ENCODE data around the gene CLEC4E.
"Not testable (repeated sequence)": the region's sequence is repeated elsewhere in the genome, so short reads cannot be mapped to it uniquely, and the experiment has no call there.

Gene CLEC4E

GRCh38 chr12:8540831-8541230, at the start of gene CLEC4E:
CLEC4E (minus strand) TSS chr12:8540905; CDS start chr12:8540797, 108 bp downstream.
- not testable (repeated sequence) for DNase-seq (ENCODE audit: low read depth)

- no peak for DNase-seq (ENCODE audit: low read depth)
These were observed 49.0 kb upstream of the CLEC4E start for GRCh38 chr12:8589679-8590078.

GRCh38 chr12:8584478-8584877, 43.8 kb upstream of the CLEC4E start:
- not testable (repeated sequence) for DNase-seq (ENCODE audit: low read depth)

- DNase-seq (ENCODE audit: low read depth): no peak
These were observed 43.3 kb upstream of the CLEC4E start for GRCh38 chr12:8584004-8584403.

GRCh38 chr12:8581098-8581784, 40.5 kb upstream of the CLEC4E start:
- no peak for DNase-seq (ENCODE audit: low read depth)

- no peak for DNase-seq (ENCODE audit: low read depth)
These were observed 37.2 kb upstream of the CLEC4E start for GRCh38 chr12:8577879-8578278.

- no peak for DNase-seq (ENCODE audit: low read depth)
These were observed 31.8 kb upstream of the CLEC4E start for GRCh38 chr12:8572507-8572906.

GRCh38 chr12:8566525-8566924, 25.8 kb upstream of the CLEC4E start:
- no peak for DNase-seq (ENCODE audit: low read depth)

- DNase-seq (ENCODE audit: low read depth): not testable (repeated sequence)
These were observed 25.3 kb upstream of the CLEC4E start for GRCh38 chr12:8566052-8566451.

GRCh38 chr12:8564656-8565055, 24.0 kb upstream of the CLEC4E start:
- no peak for DNase-seq (ENCODE audit: low read depth)

- no peak for DNase-seq (ENCODE audit: low read depth)
These were observed 22.7 kb upstream of the CLEC4E start for GRCh38 chr12:8563356-8563755.

- DNase-seq (ENCODE audit: low read depth): no peak
These were observed 21.6 kb upstream of the CLEC4E start for GRCh38 chr12:8562310-8562709.

GRCh38 chr12:8561011-8561410, 20.3 kb upstream of the CLEC4E start:
- DNase-seq (ENCODE audit: low read depth): no peak

GRCh38 chr12:8559676-8560075, 19.0 kb upstream of the CLEC4E start:
- no peak for DNase-seq (ENCODE audit: low read depth)

- DNase-seq (ENCODE audit: low read depth): no peak
These were observed 15.9 kb upstream of the CLEC4E start for GRCh38 chr12:8556531-8557097.

- DNase-seq (ENCODE audit: low read depth): peak; percentile 46
These were observed 13.9 kb upstream of the CLEC4E start for GRCh38 chr12:8554451-8555195.

- DNase-seq (ENCODE audit: low read depth): no peak
These were observed 12.5 kb upstream of the CLEC4E start for GRCh38 chr12:8553088-8553627.

- DNase-seq (ENCODE audit: low read depth): no peak
These were observed 8.7 kb upstream of the CLEC4E start for GRCh38 chr12:8549381-8549780.

GRCh38 chr12:8548192-8548591, 7.5 kb upstream of the CLEC4E start:
- no peak for DNase-seq (ENCODE audit: low read depth)

GRCh38 chr12:8547645-8548044, 6.9 kb upstream of the CLEC4E start:
- no peak for DNase-seq (ENCODE audit: low read depth)

- DNase-seq (ENCODE audit: low read depth): no peak
These were observed 5.9 kb upstream of the CLEC4E start for GRCh38 chr12:8546591-8546990.

- peak; percentile 63 for DNase-seq (ENCODE audit: low read depth)
These were observed 3.6 kb upstream of the CLEC4E start for GRCh38 chr12:8544295-8544694.

GRCh38 chr12:8541562-8541961, 857 bp upstream of the CLEC4E start:
- DNase-seq (ENCODE audit: low read depth): no peak

Measured in iris pigment epithelial cell (primary cell).